Measurements from ENCODE around the gene DLGAP4.

DLGAP4 gene

DNA sequence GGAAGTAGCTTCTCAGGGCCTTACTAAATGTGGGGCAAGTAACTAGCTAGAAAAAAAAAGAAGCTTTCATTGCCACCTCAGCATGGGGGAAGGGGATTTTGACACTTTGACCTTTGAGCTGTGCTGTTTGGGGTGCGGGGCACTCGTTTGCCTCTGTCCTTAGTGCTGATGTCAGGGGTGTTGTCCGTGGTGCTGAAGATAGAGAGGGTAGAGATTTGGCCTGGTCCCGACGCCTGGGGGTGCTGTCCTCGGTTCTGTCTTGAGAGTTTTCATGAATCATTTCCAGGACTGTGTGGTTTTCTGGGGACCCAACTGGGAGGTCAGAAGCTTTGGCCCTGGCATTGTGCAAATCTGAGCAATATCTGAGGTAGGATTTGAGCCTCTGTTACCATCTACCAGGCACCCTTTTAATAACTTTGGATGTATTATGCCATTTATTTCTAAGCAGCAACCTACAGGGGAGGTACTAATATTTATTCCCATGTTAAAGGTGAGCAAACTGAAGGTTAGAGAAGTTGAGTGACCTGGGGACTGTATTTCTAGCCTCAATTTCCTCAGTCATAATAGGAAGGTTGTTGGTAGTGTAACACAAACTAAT lies 78.0 kb downstream of the DLGAP4 start:
- ATAC-seq (replicated peaks; ENCODE audit: extremely low read depth, poor library complexity, severe bottlenecking) (no peak), DNase-seq (ENCODE audit: low spot score in 2 of 2) (peak in 1 of 2 donors; percentile 13)
- no peak overlapping the region for H3K4me3 Mint-ChIP-seq
- no peaks in the 10 kb centered on the region for H3K36me3 Mint-ChIP-seq (ENCODE audit: insufficient read depth)
- H3K27ac Mint-ChIP-seq (ENCODE audit: low read depth) = no peak overlapping the region
- H3K9me3 Mint-ChIP-seq = no peaks in the 10 kb centered on the region
- H3K27me3 Mint-ChIP-seq = peaks cover 38% of the 10 kb centered on the region
- H3K4me1 Mint-ChIP-seq = no peaks in the 10 kb centered on the region

DNA sequence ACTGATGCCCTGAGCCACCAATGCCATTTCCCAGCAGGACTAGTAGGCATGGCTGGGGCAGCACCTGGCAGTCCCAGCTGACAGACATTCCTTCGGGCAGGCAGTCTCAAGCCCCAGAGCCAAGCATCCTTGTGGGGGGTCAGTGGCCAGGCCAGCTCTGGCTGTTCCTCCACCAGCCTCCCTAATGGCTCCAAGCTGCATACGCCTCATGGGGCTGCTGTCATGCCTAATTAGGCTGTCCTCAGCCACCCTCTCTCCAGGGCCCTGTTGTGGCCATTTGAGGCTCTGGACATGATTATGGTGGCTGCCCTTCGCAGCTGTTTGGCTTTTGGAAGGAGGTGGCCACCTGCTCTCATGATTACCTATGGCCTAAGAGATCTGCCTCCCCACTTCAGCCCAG lies 79.4 kb downstream of the DLGAP4 start:
- H3K27me3 Mint-ChIP-seq = peaks cover 32% of the 10 kb centered on the region
- no peak overlapping the region for H3K27ac Mint-ChIP-seq (ENCODE audit: low read depth)
- H3K9me3 Mint-ChIP-seq = no peaks in the 10 kb centered on the region

DNA sequence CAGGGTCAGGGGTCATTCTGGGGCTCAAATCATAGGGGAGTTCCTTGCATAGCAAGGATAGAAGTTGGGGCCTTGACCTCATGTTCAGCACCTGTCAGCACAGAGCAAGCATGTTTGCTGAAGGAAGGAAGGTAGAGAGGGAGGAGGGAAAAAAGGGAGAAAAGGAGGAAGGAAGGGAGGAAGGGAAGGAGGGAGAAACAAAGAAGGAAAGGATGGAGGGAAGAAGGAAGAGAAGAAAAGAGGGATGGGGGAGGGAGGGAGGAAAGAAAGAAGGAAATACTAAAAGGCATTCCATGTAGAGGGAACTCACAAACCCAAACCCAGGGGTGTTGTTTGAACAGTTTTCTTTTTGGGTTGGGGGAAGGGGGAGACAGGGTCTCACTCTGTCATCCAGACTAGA lies 80.1 kb downstream of the DLGAP4 start:
- Mint-ChIP-seq H3K27me3 (peaks cover 34% of the 10 kb centered on the region), H3K9me3 (no peaks in the 10 kb centered on the region), H3K4me1 (no peaks in the 10 kb centered on the region), H3K27ac (ENCODE audit: low read depth) (no peak overlapping the region), H3K4me3 (no peak overlapping the region), H3K36me3 (ENCODE audit: insufficient read depth) (no peaks in the 10 kb centered on the region)
- DNase-seq (ENCODE audit: low spot score in 2 of 2) = no peak
- no peak for ATAC-seq (replicated peaks; ENCODE audit: extremely low read depth, poor library complexity, severe bottlenecking)

More for the DNA sequence above, 79.4 kb downstream of the DLGAP4 start:
- ATAC-seq (replicated peaks; ENCODE audit: extremely low read depth, poor library complexity, severe bottlenecking) (no peak), DNase-seq (ENCODE audit: low spot score in 2 of 2) (no peak)
- Mint-ChIP-seq H3K4me3 (no peak overlapping the region), H3K36me3 (ENCODE audit: insufficient read depth) (no peaks in the 10 kb centered on the region), H3K4me1 (no peaks in the 10 kb centered on the region)

DNA sequence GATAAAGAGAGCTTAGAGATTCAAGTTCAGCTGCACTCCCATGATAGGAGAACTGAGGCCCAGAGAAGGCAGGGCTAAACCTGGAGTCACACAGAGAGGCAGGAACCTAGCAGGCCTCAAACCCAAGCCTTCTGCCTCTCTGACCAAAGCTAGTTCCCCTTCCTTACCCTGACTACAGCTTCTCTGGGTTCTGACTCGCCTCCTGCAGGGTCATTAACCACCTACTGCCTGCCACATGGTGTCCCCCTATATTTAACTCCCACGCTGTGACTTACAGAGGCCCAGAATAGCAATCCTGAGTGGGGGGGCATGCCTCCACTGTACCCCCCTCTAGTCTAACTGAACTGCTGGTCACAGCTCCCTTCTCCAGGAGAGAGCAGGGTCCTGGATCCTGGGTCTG lies 84.1 kb downstream of the DLGAP4 start:
- ATAC-seq (replicated peaks; ENCODE audit: extremely low read depth, poor library complexity, severe bottlenecking) (no peak), DNase-seq (ENCODE audit: low spot score in 2 of 2) (no peak)
- H3K27me3 Mint-ChIP-seq = peaks cover 43% of the 10 kb centered on the region
- no peak overlapping the region for H3K4me3 Mint-ChIP-seq
- H3K27ac Mint-ChIP-seq (ENCODE audit: low read depth) = no peak overlapping the region
- H3K4me1 Mint-ChIP-seq = no peaks in the 10 kb centered on the region
- peaks cover 1% of the 10 kb centered on the region for H3K36me3 Mint-ChIP-seq (ENCODE audit: insufficient read depth)
- H3K9me3 Mint-ChIP-seq = no peaks in the 10 kb centered on the region

DNA sequence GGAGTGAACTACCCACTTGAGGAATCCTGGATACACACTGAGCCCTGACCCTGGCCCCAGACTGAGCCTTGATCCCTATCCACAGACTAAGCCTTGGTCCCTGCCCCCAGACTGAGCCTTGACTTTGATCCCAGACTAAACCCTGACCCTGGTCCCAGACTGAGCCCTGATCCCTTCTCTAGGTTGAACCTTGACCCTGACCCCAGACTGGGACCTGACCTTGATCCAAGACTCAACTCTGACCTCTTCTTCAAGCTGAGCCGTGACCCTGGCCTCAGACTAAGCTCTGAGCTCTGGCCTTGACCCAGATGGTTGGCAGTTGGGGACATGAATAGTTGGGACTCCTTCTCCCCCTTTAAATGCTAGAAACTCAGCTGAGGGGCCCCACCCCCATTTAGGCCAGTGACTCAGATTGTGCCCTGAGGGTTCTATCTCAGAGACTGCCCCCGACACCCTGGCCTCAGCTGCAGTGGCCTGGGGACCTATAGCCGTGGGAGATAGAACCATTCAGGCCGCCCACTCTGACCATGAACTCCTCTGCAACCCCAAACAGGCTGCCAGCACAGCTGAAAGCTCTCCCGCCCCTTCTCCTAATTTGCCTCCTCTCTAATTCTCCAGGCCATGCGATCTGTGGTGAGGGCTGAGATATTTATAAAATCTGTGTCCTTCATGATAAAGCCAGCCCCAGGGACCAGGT lies 84.7 kb downstream of the DLGAP4 start:
- no peaks in the 10 kb centered on the region for H3K9me3 Mint-ChIP-seq
- no peak overlapping the region for H3K27ac Mint-ChIP-seq (ENCODE audit: low read depth)
- no peak overlapping the region for H3K4me3 Mint-ChIP-seq
- peaks cover 39% of the 10 kb centered on the region for H3K27me3 Mint-ChIP-seq
- ATAC-seq (replicated peaks; ENCODE audit: extremely low read depth, poor library complexity, severe bottlenecking) (no peak), DNase-seq (ENCODE audit: low spot score in 2 of 2) (no peak)
- H3K36me3 Mint-ChIP-seq (ENCODE audit: insufficient read depth) = peaks cover 1% of the 10 kb centered on the region
- no peaks in the 10 kb centered on the region for H3K4me1 Mint-ChIP-seq

DNA sequence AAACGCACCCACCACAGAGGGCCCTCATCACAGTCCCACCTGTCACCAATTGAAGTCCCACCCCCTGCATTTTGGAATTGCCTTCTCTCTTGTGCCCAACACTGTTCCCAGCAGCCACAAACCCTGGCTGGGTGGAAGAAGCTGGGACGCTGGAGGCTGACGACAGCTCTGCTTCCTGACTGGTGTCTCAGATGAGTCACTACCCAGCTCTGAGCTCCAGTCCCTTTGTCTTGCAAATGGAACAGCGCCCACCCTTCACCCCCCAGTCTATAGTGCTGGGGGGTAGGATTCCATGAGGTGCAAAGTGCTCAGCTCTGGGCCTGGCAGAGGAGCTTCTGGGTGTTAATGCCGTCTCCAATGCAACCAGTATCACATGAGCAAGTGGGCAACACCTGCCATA lies 85.3 kb downstream of the DLGAP4 start:
- ATAC-seq (replicated peaks; ENCODE audit: extremely low read depth, poor library complexity, severe bottlenecking) (no peak), DNase-seq (ENCODE audit: low spot score in 2 of 2) (no peak)
- peaks cover 33% of the 10 kb centered on the region for H3K27me3 Mint-ChIP-seq
- peaks cover 1% of the 10 kb centered on the region for H3K36me3 Mint-ChIP-seq (ENCODE audit: insufficient read depth)
- H3K9me3 Mint-ChIP-seq = no peaks in the 10 kb centered on the region
- no peak overlapping the region for H3K4me3 Mint-ChIP-seq
- H3K27ac Mint-ChIP-seq (ENCODE audit: low read depth) = no peak overlapping the region
- H3K4me1 Mint-ChIP-seq = no peaks in the 10 kb centered on the region

DNA sequence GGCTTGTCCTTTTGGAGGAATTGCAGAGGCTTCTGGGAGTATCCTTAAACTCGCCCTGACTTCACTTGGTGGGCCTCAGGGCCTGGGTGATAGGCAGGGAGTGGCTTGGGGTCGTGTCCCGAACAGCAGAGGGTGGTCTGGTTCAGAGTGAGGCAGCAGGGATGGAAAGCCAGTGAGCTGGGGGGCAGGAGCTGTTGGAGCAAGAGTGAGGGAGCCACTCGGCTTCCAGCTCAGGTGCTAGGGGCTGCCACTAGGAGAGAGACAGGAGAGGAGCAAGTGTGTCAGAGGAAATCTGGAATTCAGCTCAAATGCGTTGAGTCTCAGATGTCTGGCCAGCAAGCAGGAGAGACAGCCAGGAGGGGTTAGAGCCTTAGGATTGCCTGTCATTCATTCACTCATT lies 85.8 kb downstream of the DLGAP4 start:
- no peak overlapping the region for H3K4me3 Mint-ChIP-seq
- H3K27ac Mint-ChIP-seq (ENCODE audit: low read depth) = no peak overlapping the region
- H3K9me3 Mint-ChIP-seq = no peaks in the 10 kb centered on the region
- H3K27me3 Mint-ChIP-seq = peaks cover 31% of the 10 kb centered on the region
- ATAC-seq (replicated peaks; ENCODE audit: extremely low read depth, poor library complexity, severe bottlenecking) (no peak), DNase-seq (ENCODE audit: low spot score in 2 of 2) (no peak)
- H3K36me3 Mint-ChIP-seq (ENCODE audit: insufficient read depth) = peaks cover 1% of the 10 kb centered on the region
- no peaks in the 10 kb centered on the region for H3K4me1 Mint-ChIP-seq

DNA sequence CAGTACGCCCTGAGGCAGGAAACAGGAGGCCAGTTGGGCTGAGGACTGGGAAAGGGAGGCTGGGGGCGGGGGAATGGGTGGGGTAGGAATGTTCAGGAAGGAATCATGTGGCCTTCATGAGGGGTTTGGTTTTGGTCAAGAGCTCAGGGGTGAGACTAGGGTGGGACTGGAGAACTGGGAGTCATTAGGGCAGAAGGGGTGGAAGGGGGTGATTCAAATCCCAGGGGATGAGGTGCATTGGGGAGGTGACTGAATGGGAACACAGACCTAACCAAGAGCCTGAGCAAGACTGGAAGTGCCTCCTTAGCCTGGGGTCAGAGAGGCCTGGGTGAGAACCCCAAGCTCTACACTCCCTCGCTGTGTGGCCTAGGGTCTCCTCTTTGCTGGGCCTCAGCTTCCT lies 86.8 kb downstream of the DLGAP4 start:
- no peak overlapping the region for H3K27ac Mint-ChIP-seq (ENCODE audit: low read depth)
- H3K4me1 Mint-ChIP-seq = no peaks in the 10 kb centered on the region

DNA sequence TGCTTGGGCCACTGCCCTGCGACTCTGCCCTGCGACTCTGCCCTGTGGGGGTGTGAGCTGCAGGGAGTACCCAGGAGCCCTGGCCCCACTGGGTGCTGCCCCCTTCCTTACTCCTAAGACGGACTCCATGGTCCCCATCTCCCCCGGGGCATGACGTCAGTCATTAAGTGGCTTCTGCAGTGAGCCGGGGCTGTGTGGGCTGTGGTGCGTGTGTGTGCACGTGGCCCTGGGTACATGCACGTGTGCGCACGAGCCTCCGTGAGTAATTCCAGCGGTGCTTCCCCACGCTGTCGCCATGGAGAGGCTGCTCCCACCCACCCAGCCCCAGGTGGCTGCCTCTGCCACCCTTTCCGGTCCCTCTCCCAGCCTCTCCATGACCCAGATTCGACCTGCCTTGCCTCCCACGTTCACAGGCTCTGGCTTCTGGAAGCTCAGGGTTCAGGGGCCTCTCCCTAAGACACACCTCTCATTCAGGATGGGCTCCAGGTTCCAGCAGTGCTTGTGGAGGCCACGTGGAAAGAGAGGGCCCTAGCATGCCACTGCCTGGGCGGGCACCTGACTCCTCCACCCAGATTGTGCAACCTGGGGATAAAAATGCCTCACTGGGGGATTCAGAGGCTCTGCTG lies 88.3 kb downstream of the DLGAP4 start:
- no peak for ATAC-seq (replicated peaks; ENCODE audit: extremely low read depth, poor library complexity, severe bottlenecking)
- Mint-ChIP-seq H3K27ac (ENCODE audit: low read depth) (no peak overlapping the region), H3K4me3 (no peak overlapping the region), H3K9me3 (no peaks in the 10 kb centered on the region), H3K36me3 (ENCODE audit: insufficient read depth) (peaks cover 1% of the 10 kb centered on the region), H3K4me1 (no peaks in the 10 kb centered on the region), H3K27me3 (peaks cover 32% of the 10 kb centered on the region)
- DNase-seq (ENCODE audit: low spot score in 2 of 2) = no peak

More for the DNA sequence above, 86.8 kb downstream of the DLGAP4 start:
- peaks cover 1% of the 10 kb centered on the region for H3K36me3 Mint-ChIP-seq (ENCODE audit: insufficient read depth)
- no peaks in the 10 kb centered on the region for H3K9me3 Mint-ChIP-seq
- H3K27me3 Mint-ChIP-seq = peaks cover 35% of the 10 kb centered on the region
- ATAC-seq (replicated peaks; ENCODE audit: extremely low read depth, poor library complexity, severe bottlenecking) (no peak), DNase-seq (ENCODE audit: low spot score in 2 of 2) (no peak)
- H3K4me3 Mint-ChIP-seq = no peak overlapping the region

DNA sequence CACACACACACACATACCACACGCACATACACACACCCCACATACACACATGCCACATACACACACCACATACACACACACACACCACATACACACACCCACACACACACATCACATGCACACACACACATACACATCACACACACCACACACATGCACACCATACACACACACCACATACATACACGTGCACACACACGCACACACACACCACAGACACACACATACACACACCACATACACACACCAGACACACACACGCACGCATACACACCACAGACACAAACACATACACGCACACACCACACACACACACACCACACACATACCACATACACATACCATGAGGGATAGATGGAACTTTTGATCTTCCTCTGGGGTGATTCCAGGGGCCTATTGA lies 90.2 kb downstream of the DLGAP4 start:
- H3K4me3 Mint-ChIP-seq = no peak overlapping the region
- peaks cover 1% of the 10 kb centered on the region for H3K36me3 Mint-ChIP-seq (ENCODE audit: insufficient read depth)
- H3K9me3 Mint-ChIP-seq = no peaks in the 10 kb centered on the region
- ATAC-seq (replicated peaks; ENCODE audit: extremely low read depth, poor library complexity, severe bottlenecking) (no peak), DNase-seq (ENCODE audit: low spot score in 2 of 2) (no peak)
- H3K27me3 Mint-ChIP-seq = peaks cover 41% of the 10 kb centered on the region
- H3K4me1 Mint-ChIP-seq = no peaks in the 10 kb centered on the region
- no peak overlapping the region for H3K27ac Mint-ChIP-seq (ENCODE audit: low read depth)

DNA sequence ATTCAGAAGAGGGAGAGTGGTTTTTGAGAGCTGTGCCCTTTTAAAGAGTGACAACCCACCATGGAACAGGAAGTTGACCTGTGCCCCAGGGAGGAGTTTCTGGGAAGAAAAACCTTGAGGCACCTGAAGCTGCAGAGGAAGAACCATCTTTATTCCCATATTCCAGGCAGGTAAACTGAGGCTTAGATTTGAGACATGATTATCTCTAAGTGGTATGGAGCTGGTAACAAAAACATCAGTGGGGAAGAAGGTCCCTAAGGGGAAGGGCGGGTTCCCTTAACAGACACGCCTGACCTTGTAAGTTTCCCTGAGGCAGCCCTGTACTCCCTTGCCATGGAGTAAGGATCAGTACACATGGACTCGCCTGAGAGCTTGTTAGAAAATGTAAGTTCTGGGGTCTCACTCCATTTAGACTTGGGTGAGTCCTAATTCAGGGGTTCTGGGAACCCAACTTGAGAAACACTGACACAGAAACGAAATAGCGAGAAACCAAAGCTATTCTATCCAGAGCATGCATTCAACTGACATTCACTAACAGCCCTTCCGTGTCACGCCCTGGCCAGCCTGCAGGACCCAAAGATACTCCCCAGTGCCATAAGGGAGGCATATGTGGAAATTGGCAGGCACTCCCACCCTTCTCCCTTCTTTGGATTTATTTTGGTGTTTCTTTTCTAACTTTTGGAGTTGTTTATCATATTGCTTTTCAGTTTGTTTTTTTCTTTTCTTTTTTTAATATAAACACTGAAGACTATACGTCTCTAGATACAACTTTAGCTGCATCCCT lies 90.9 kb downstream of the DLGAP4 start:
- DNase-seq (ENCODE audit: low spot score in 2 of 2) = no peak
- H3K36me3 Mint-ChIP-seq (ENCODE audit: insufficient read depth) = peaks cover 1% of the 10 kb centered on the region
- ATAC-seq (replicated peaks; ENCODE audit: extremely low read depth, poor library complexity, severe bottlenecking) = no peak
- no peaks in the 10 kb centered on the region for H3K9me3 Mint-ChIP-seq
- H3K27ac Mint-ChIP-seq (ENCODE audit: low read depth) = no peak overlapping the region
- no peak overlapping the region for H3K4me3 Mint-ChIP-seq
- no peaks in the 10 kb centered on the region for H3K4me1 Mint-ChIP-seq
- peaks cover 41% of the 10 kb centered on the region for H3K27me3 Mint-ChIP-seq

DNA sequence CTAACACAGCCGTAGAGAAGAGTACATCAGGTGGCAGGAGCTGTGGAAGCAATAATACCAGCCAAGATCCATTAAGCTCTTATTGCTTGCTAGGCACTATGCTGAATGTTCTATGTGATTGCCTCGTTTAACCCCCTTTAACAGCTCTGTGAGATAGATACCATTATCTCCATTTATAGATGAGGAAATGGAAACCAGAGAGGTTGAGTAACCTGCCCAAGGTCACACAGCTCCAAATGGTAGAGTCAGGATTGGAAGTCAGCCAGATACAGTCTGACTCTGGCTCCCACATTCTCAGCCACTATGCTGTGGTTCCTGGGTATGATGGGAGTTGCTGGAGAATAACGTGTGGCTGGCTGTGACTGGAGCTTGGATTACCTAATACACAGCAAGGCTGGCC lies 92.4 kb downstream of the DLGAP4 start:
- Mint-ChIP-seq H3K4me3 (no peak overlapping the region), H3K36me3 (ENCODE audit: insufficient read depth) (peaks cover 1% of the 10 kb centered on the region), H3K27ac (ENCODE audit: low read depth) (no peak overlapping the region), H3K9me3 (no peaks in the 10 kb centered on the region), H3K27me3 (peaks cover 45% of the 10 kb centered on the region), H3K4me1 (no peaks in the 10 kb centered on the region)
- DNase-seq (ENCODE audit: low spot score in 2 of 2) (no peak), ATAC-seq (replicated peaks; ENCODE audit: extremely low read depth, poor library complexity, severe bottlenecking) (no peak)
